Loucy (cell line): Measurements from ENCODE around the gene CORO2B.
"Not testable (repeated sequence)": the region's sequence is repeated elsewhere in the genome, so short reads cannot be mapped to it uniquely, and the experiment has no call there.

ENCODE experiments used
- H2AFZ ChIP-seq: fragments of 200-600 bp; sonication (generic); 2 replicates; pipeline ENCODE4 v1.6.0; 2016; ENCODE audit warnings: antibody characterized with exemption, mild to moderate bottlenecking, low read length, moderate library complexity
- H3F3A ChIP-seq: fragments of 200-600 bp; 2 replicates; pipeline ENCODE4 v1.6.0; 2016; ENCODE audit warnings: antibody characterized with exemption, low read depth, mild to moderate bottlenecking
- H3K27me3 ChIP-seq: fragments of 200-600 bp; sonication (generic); 2 replicates; pipeline ENCODE4 v1.6.1; 2014; ENCODE audit warnings: low read length, mild to moderate bottlenecking; ENCODE audit not compliant: insufficient read depth, poor library complexity, severe bottlenecking
- H3K36me3 ChIP-seq: fragments of 200-600 bp; sonication (generic); 2 replicates; pipeline ENCODE4 v1.6.1; 2016; ENCODE audit warnings: low read length; ENCODE audit not compliant: insufficient read depth
- H3K4me1 ChIP-seq: fragments of 200-600 bp; sonication (generic); 2 replicates; pipeline ENCODE4 v1.5.1; 2014; ENCODE audit warnings: low read length, mild to moderate bottlenecking; ENCODE audit not compliant: insufficient read depth, poor library complexity, severe bottlenecking
- H3K4me2 ChIP-seq: fragments of 200-600 bp; sonication (generic); 2 replicates; pipeline ENCODE4 v1.6.0; 2014; ENCODE audit warnings: antibody characterized with exemption, low read length, low read depth, mild to moderate bottlenecking; ENCODE audit not compliant: poor library complexity, severe bottlenecking
- H3K4me3 ChIP-seq: fragments of 200-600 bp; sonication (generic); 2 replicates; pipeline ENCODE4 v1.5.1; 2014; ENCODE audit warnings: low read length, mild to moderate bottlenecking, mixed read lengths; ENCODE audit not compliant: poor library complexity, severe bottlenecking
- H3K79me2 ChIP-seq: fragments of 200-600 bp; sonication (generic); 2 replicates; pipeline ENCODE4 v1.6.1; 2014; ENCODE audit warnings: low read length; ENCODE audit not compliant: insufficient read depth
- H3K9ac ChIP-seq: fragments of 200-600 bp; sonication (generic); 2 replicates; pipeline ENCODE4 v1.6.0; 2014; ENCODE audit warnings: mild to moderate bottlenecking, low read depth, low read length, moderate library complexity; ENCODE audit not compliant: poor library complexity, severe bottlenecking
- H3K9me2 ChIP-seq: fragments of 200-600 bp; sonication (generic); replicated peaks from 2 replicates; pipeline ENCODE4 v1.6.1; 2016; ENCODE audit warnings: low read depth, low read length, mixed read lengths
- H3K9me3 ChIP-seq: fragments of 200-600 bp; sonication (generic); 2 replicates; pipeline ENCODE4 v1.6.1; 2014; ENCODE audit warnings: mild to moderate bottlenecking, antibody characterized with exemption, low read length, low read depth; ENCODE audit not compliant: insufficient read depth
- H4K20me1 ChIP-seq: fragments of 200-600 bp; sonication (generic); 2 replicates; pipeline ENCODE4 v1.6.0; 2014; ENCODE audit warnings: antibody characterized with exemption, low read length, mild to moderate bottlenecking; ENCODE audit not compliant: insufficient read depth, poor library complexity, severe bottlenecking
- CTCF ChIP-seq: fragments of 200-600 bp; sonication (generic); conservative IDR thresholded peaks from 2 replicates; pipeline ENCODE4 v1.5.1; 2014; ENCODE audit warnings: mild to moderate bottlenecking, antibody characterized with exemption, low read length
- EZH2phosphoT487 ChIP-seq: fragments of 200-600 bp; IDR thresholded peaks from 2 replicates; pipeline ENCODE4 v1.6.1; 2018; ENCODE audit warnings: antibody characterized with exemption, mild to moderate bottlenecking, moderate library complexity, borderline replicate concordance

Gene CORO2B

GRCh38 chr15:68755731-68756130, 176.9 kb downstream of the CORO2B start:
- Histone ChIP-seq H3K27me3 (no peaks in the 10 kb centered on the region), H3K79me2 (no peaks in the 10 kb centered on the region), H3K9me3 (no peaks in the 10 kb centered on the region), H3K9me2 (no peaks in the 10 kb centered on the region), H3K4me2 (no peak overlapping the region), H3K4me3 (no peak overlapping the region), H2AFZ (no peak overlapping the region), H4K20me1 (no peaks in the 10 kb centered on the region), H3K4me1 (no peaks in the 10 kb centered on the region), H3K9ac (no peak overlapping the region), H3F3A (no peaks in the 10 kb centered on the region), H3K36me3 (no peaks in the 10 kb centered on the region)
- TF ChIP-seq CTCF (no peak), EZH2phosphoT487 (no peak)

GRCh38 chr15:68759982-68760579, 181.3 kb downstream of the CORO2B start:
- not testable (repeated sequence) for H4K20me1 ChIP-seq, H3K4me2 ChIP-seq, H3K4me3 ChIP-seq, H3K4me1 ChIP-seq, H3F3A ChIP-seq, H3K36me3 ChIP-seq, H2AFZ ChIP-seq, H3K79me2 ChIP-seq, H3K9me2 ChIP-seq, H3K27me3 ChIP-seq, H3K9me3 ChIP-seq, H3K9ac ChIP-seq

GRCh38 chr15:68763063-68763462, 184.3 kb downstream of the CORO2B start:
- Histone ChIP-seq H3K4me1 (no peaks in the 10 kb centered on the region), H3K36me3 (no peaks in the 10 kb centered on the region), H3K9me2 (no peaks in the 10 kb centered on the region), H3K9ac (no peak overlapping the region), H3K4me3 (no peak overlapping the region), H3K27me3 (no peaks in the 10 kb centered on the region), H3K79me2 (no peaks in the 10 kb centered on the region), H3F3A (no peaks in the 10 kb centered on the region), H4K20me1 (no peaks in the 10 kb centered on the region), H3K4me2 (no peak overlapping the region), H2AFZ (no peak overlapping the region), H3K9me3 (no peaks in the 10 kb centered on the region)
- no peak for TF ChIP-seq CTCF
- no peak for TF ChIP-seq EZH2phosphoT487

GRCh38 chr15:68764090-68764489, 185.3 kb downstream of the CORO2B start:
- Histone ChIP-seq H3K79me2 (no peaks in the 10 kb centered on the region), H3K9ac (no peak overlapping the region), H4K20me1 (no peaks in the 10 kb centered on the region), H3F3A (no peaks in the 10 kb centered on the region), H2AFZ (no peak overlapping the region), H3K9me3 (no peaks in the 10 kb centered on the region), H3K4me3 (no peak overlapping the region), H3K36me3 (no peaks in the 10 kb centered on the region), H3K4me2 (no peak overlapping the region), H3K27me3 (no peaks in the 10 kb centered on the region), H3K4me1 (no peaks in the 10 kb centered on the region), H3K9me2 (no peaks in the 10 kb centered on the region)
- TF ChIP-seq EZH2phosphoT487 (no peak), CTCF (no peak)
